Measurements from ENCODE around the gene GNAL.
A peak's percentile ranks its signal among the peaks of the same experiment; 100 is the strongest.
"Not testable (repeated sequence)": the region's sequence is repeated elsewhere in the genome, so short reads cannot be mapped to it uniquely, and the experiment has no call there.

The GNAL gene

GRCh38 chr18:11880586-11881304 lies 191.7 kb downstream of the GNAL start:
- DNase-seq: no peak

GRCh38 chr18:11882636-11883035 lies 193.6 kb downstream of the GNAL start:
- no peak for DNase-seq

DNA sequence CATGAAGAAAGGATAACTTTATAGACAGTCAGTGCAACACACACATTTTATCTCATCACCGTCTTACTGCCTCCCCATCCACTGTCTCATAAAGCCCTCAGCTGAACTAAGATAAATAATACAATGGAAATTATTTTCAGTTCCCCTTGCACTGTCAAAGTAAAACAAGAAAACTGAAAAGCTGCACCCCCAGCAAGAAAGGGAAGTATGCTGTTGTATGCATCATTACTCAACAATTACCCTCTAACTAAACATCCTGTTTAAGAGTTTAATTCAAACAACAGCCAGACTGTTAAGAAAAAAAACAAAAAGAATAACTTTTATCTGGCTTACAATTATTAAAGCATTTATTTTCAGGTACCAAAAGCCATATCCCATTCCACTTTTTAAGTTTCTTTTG lies 194.1 kb downstream of the GNAL start:
- DNase-seq: no peak

DNA sequence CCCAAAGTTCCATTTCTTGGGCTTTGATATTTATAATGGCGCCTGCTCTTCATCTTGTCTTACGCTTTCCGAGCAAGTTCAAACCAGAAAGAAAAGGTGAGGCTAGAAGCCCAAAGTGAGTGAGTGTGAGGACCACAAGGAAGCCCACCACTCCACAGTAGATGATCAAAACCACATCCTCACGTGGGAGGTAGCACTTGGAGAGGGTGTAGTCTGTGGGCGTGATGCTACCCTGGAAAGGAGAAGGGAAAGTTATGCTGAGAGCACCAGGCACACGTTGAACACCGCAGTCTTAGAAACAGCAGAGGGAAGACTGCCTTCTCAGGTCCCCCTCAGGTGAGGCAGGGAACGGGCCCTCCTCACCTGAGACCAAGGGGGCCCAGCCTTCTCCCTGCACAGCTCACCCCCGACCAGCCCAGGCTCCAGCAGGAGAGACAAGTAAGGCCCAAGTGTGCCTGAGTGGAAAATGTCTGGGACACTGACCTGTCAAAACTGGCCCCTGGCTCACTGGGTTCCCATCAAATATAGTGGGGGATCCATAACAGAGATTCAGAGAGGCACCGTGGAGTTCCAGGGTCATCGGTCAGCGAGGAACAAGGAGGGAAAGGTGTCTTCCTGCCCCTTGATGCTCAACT lies 195.4 kb downstream of the GNAL start:
- no peak for DNase-seq

DNA sequence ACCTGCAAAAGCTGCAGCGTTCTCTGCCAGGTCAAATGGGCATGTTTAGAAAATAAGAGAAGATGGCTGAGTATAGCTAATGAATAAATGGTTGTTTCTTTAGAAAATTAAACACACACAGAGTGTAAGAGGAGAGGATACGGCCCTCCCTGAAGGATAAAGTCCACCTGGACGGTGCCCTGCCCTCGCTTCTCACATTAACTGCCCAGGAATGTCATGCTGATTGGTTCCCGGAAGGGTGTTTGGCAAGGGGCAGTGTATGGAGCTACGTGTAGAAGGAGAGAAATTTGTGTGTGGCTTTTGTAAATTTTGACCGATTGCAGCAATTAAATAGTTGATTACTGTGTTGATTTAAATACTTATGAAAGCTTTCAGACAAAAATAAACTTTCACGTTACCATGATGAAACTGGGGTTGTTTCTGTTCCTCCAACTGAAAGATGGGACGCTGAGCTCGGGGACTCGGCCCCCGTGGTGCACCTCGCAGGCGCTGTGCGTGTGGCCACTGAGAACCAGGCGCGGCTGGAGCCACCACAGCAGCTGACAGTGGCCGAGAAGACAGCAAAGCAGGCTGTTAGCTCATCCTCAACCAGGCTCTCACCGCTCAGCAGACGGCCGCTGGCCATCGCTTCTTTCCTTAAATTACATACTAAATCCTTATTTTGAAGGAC lies 196.3 kb downstream of the GNAL start:
- no peak for DNase-seq

DNA sequence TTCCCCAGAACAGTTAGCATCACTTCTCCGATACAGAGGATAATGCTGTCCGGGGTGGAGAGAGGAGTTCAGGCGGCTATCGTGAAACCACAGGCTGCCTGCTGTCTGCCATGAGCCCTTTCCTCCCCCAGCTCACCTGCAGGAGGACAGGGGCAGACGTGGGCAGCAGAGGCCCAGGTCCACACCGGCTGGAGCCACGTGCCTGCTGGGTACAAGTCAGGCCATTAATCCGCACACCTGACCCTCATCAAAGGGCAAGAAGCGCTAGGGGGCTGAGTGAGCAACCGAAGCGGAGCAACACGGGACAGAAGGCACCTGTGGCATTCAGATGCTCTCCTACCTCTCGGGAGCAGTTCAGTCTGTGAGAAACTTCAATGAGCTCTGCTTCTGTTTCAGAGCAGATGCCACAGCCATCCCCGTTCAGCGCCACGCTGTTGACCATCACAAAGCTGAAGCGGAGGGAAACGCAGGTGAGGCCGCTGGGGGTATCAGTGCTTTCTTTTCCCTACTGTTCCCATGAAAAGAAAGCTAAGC lies 197.6 kb downstream of the GNAL start:
- DNase-seq: no peak

GRCh38 chr18:11887328-11888128 lies 198.5 kb downstream of the GNAL start:
- DNase-seq: no peak

GRCh38 chr18:11888726-11889125 lies 199.7 kb downstream of the GNAL start:
- no peak for DNase-seq

GRCh38 chr18:11889284-11889683 lies 200.2 kb downstream of the GNAL start:
- DNase-seq: no peak

GRCh38 chr18:11891737-11892136 lies 202.7 kb downstream of the GNAL start:
- no peak for DNase-seq

DNA sequence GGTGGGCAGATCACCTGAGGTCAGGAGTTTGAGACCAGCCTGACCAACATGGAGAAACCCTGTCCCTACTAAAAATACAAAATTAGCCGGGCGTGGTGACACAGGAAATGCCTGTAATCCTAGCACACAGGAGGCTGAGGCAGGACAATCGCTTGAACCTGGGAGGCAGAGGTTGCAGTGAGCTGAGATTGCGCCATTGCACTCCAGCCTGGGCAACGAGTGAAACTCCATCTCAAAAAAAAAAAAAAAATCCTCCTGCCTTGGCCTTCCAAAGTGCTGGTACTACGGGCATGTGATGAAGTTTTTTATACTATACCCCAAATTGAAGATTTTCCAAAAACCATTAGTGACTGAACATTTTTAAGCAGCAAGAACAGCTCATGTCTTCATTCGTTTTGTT lies 203.4 kb downstream of the GNAL start:
- not testable (repeated sequence) for DNase-seq

GRCh38 chr18:11897781-11898180 lies 208.7 kb downstream of the GNAL start:
- DNase-seq: no peak

DNA sequence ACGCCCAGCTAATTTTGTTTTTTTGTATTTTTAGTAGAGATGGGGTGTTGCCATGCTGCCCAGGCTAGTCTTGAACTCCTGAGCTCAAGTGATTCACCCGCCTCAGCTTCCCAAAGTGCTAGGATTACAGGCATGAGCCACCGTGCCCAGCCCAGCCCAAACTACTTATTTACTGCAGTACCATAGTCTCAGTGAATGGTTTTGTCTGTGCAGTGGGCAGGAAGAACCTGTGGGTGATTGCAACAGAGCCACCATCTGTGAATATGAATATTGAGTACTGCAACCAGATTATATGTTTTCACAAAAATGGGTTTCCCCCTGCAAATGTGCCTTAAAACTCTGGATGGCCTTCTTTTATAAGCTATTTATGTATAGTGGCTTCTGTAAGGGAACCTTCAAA lies 210.0 kb downstream of the GNAL start:
- no peak for DNase-seq

DNA sequence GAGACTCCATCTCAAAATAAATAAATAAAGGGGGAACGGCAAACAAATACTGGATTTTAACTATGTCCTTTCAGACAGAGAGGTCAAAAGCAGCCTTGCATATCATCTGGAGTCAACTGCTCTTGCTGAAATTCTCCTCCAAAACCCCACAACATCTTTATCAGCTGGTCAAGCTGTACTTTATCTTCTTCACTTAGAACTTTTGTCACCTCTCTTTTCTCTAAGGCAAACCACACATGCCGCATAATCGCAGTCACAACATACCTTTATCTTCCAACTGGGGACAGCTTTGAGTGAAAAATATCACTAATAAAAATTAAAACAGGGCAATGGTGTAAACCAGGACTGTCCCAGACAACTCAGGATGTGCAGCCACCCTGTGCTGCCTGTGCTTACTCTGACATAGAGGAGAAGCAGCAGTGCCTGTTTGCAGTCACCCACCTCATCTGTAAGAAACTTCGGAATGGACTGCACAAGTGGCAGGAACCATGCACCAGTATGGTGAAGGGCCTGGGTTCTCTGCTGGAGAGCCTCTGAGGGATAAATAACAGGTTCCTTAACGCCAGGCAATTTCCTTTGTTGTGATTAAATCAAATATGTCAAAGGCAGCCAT lies 212.9 kb downstream of the GNAL start:
- DNase-seq: no peak

GRCh38 chr18:11902522-11903292 lies 213.6 kb downstream of the GNAL start:
- no peak for DNase-seq

- DNase-seq: no peak
Measured at GRCh38 chr18:11905613-11906012, 216.5 kb downstream of the GNAL start.

DNA sequence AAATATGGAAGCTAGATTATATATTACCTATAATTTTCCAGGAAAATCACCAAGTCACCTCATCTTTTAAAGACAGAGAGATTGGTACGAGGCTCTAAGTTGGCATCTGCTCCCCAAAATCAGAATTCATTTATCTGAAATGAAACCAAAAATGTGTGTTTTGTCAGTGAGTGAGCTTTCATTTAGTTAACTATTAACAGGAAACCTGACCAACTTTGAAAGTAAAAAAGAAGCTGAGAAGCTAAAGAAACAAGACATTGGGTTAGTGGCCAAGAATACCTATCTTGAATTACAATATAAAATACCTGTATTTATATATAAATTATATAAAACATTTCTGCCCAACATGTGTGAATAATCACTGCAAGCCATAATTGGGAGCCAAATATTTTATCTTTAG lies 217.1 kb downstream of the GNAL start:
- no peak for DNase-seq

GRCh38 chr18:11906926-11907874 lies 218.1 kb downstream of the GNAL start:
- no peak for DNase-seq

DNA sequence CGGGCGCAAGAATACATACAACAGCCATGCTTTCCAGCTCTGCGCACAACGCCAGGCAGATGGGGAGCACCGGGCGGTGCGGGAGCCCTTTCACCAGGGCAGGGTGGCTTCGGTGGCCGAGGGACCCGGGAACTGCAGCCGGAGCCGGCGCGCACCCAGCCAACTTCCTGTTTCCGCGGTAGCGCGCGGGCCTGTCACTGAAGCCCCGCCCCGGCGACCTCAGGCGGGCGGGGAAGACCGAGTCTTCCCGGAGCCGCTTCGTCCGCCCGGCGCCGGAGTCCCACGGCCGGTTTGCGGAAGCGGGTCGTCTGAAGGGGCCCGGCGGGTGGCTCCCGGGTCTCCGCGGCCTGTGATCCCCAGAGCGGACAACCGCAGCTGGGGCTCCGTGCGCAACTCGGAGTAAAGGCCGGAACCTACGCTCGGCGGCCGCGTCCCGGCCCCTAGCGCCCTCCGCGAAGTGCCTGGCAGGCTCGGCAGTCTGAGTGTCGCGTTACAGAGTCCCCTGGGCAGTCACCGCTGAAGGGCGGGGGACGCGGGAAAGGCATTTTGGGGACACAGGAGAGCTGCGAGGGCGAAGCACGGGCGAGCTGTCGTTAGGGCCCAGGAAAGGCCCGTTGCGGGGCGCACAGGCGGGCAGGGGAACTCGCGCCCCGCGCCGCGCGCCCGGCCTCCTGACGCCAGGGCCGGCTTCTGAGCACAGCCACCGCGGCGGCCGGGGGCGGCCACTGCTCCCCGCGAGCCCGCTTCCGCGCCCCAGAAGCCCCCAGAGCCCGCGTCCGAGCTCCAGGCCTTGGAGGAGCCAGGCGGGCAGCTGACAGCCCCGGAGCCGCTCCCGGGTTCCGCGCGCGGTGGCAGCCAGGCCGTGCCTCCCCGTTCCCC lies 219.4 kb downstream of the GNAL start, which contains the start of gene MPPE1:
MPPE1 (minus strand) TSS at position 136 of the 879 bp plus-strand sequence. CDS start 11,053 bp downstream, outside the sequence.
- DNase-seq: peak; percentile 89
